Panc1 (cell line): ENCODE results near the gene NCOA3. TPM values are rescaled to one million over a fixed set of nuclear protein-coding genes. Genes with fewer than 3 reads are reported as not detected.

Experiments
- ATAC-seq: fragments of 200-7000 bp; cut with Tn5 transposase; 2 replicates; pipeline ENCODE4 v1.9.1; 2020; ENCODE audit warnings: mild to moderate bottlenecking, moderate library complexity
- BruUV-seq: library from RNA; stranded (reverse); fragments of 400-500 nt; replicated peaks from 2 replicates; lab custom pipeline; 2021; lab: Mats Ljungman, UMichigan
- CTCF ChIA-PET: fragments of 300-600 bp; sonication (Branson Sonifier 250); formaldehyde crosslinking; loops from one replicate; lab custom pipeline; 2022; ENCODE audit warnings: antibody characterized with exemption; lab: Charles Lee
- POLR2A ChIA-PET: fragments of 300-600 bp; sonication (Branson Sonifier 250); formaldehyde crosslinking; loops from one replicate; lab custom pipeline; 2022; ENCODE audit warnings: antibody characterized with exemption; lab: Charles Lee
- DNase-seq: peaks from one replicate; pipeline ENCODE4 v3.0.0-alpha.2; 2010; ENCODE audit warnings: low read depth, low spot score
- H3K27ac ChIP-seq: 2 replicates; pipeline ENCODE4 v1.5.1; 2011; ENCODE audit warnings: mild to moderate bottlenecking, low read length, inconsistent platforms
- H3K27me3 ChIP-seq: fragments of 200-500 bp; sonication (Bioruptor generic); 2 replicates; pipeline ENCODE4 v1.6.0; 2014; ENCODE audit warnings: low read length, inconsistent platforms; ENCODE audit not compliant: control insufficient read depth, insufficient read depth
- H3K36me3 ChIP-seq: fragments of 200-500 bp; sonication (Bioruptor generic); 2 replicates; pipeline ENCODE4 v1.5.1; 2014; ENCODE audit warnings: inconsistent platforms, mild to moderate bottlenecking, low read length, moderate library complexity; ENCODE audit not compliant: control insufficient read depth, insufficient read depth
- H3K4me1 ChIP-seq: 2 replicates; pipeline ENCODE4 v1.5.1; 2011; ENCODE audit warnings: inconsistent platforms, mild to moderate bottlenecking, low read length, moderate library complexity; ENCODE audit not compliant: control insufficient read depth, insufficient read depth
- H3K4me3 ChIP-seq, 2 experiments: 2 replicates each; pipeline ENCODE4 v1.5.1; 2011 to 2012; ENCODE audit warnings: low read depth in 2 of 2, low read length in 2 of 2, mild to moderate bottlenecking in 2 of 2, inconsistent platforms in 1 of 2, moderate library complexity in 1 of 2
- H3K9me3 ChIP-seq: fragments of 200-500 bp; sonication (Bioruptor generic); 2 replicates; pipeline ENCODE4 v1.5.1; 2014; ENCODE audit warnings: low read depth, mild to moderate bottlenecking, inconsistent platforms, low read length, moderate library complexity; ENCODE audit not compliant: control insufficient read depth, insufficient read depth
- CTCF ChIP-seq: fragments of 450-650 bp; IDR thresholded peaks from 2 replicates; pipeline ENCODE4 v1.5.1; 2017; ENCODE audit warnings: mild to moderate bottlenecking
- POLR2AphosphoS5 ChIP-seq: IDR thresholded peaks from 2 replicates; pipeline ENCODE4 v1.6.1; 2012; ENCODE audit warnings: mild to moderate bottlenecking, low read depth, low read length, moderate library complexity
- SIN3A ChIP-seq: IDR thresholded peaks from 2 replicates; pipeline ENCODE4 v1.6.1; 2012; ENCODE audit warnings: low read depth, mild to moderate bottlenecking, low read length, moderate library complexity, borderline replicate concordance; ENCODE audit not compliant: insufficient read depth
- TCF7L2 ChIP-seq: IDR thresholded peaks from 2 replicates; pipeline ENCODE4 v1.6.1; 2011; ENCODE audit warnings: mild to moderate bottlenecking, low read depth, low read length, inconsistent platforms
- in situ Hi-C: cut with HindIII; loops from 2 replicates; pipeline ENCODE4 v1.10.0; 2016; ENCODE audit warnings: low sequenced_read_pairs, low pct_unique_long_range_greater_than_20kb
- intact Hi-C: fragments of 100-400 bp; cut with micrococcal nuclease; formaldehyde crosslinking; loops from one replicate; pipeline ENCODE4 v1.10.0; 2022; ENCODE audit not compliant: unreplicated experiment
- total RNA-seq: library from RNA; stranded (reverse); gene quantifications from one replicate; pipeline ENCODE4 v1.2.1, GENCODE V29; 2021; ENCODE audit not compliant: unreplicated experiment
- TF ChIP-seq, protein P1 (sequence below), 2 experiments: IDR thresholded peaks; 2 replicates each; pipeline ENCODE4 v1.6.1; 2011 to 2012; ENCODE audit warnings: low read depth in 2 of 2, control low read depth in 1 of 2, low read length in 1 of 2, mild to moderate bottlenecking in 1 of 2, moderate library complexity in 1 of 2; ENCODE audit not compliant: insufficient read depth in 1 of 2

The NCOA3 gene
- total RNA-seq, 1 experiment from 2014 or later: 47.7 TPM

DNA sequence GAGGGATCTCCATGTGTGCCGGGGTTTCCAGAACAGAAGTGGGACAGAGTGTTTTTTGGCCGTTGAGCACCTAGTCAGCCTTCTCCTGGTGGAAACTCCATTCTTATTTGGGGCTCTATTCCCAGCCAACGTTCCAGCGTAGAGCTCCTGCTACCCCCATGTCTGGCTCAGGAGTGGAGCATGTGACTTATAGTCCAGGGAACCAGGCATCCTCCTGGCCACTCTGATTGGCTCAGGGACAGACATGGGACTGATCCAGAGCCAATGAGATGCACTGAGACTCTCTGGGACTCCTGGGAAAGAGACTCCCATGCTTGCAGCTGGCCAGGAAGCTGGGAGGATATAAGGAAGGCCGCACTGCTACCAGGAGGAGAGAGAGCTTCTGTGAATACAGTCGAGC, 196.5 kb downstream of the NCOA3 start:
- H3K36me3 ChIP-seq: no peaks in the 10 kb centered on the region

DNA sequence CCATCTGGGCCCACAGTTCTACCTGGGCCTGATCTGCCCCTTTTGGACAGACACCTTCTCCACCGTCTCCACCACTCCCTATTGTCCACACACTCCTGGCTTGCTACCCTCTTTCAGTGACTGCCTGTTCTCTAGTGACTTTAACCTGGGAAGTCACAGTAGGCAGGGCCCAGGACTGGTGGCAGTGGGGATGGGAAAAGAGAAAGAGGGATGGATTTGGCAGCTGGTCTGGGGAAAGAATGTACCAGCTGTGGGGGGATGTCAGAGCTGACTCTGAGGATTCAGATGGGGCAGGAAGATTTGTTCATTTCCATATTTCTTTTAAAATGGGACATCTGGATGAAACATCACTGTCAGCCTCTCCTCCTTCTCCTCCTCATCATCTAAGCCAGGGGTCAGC, 198.1 kb downstream of the NCOA3 start:
- Histone ChIP-seq H3K4me1 (no peaks in the 10 kb centered on the region), H3K4me3 (no peak overlapping the region), H3K27me3 (no peaks in the 10 kb centered on the region), H3K9me3 (no peaks in the 10 kb centered on the region), H3K27ac (no peak overlapping the region), H3K36me3 (no peaks in the 10 kb centered on the region)
- CTCF ChIA-PET: no interaction called here
- POLR2A ChIA-PET: no interaction called here
- ATAC-seq: no peak
- BruUV-seq: no TSS peak
- no peak for DNase-seq
- intact Hi-C loops (no loop called here), in situ Hi-C loops (no loop called here)
- TF ChIP-seq CTCF (no peak), SIN3A (no peak), TCF7L2 (no peak), POLR2AphosphoS5 (no peak)
- TF ChIP-seq, protein P1, sequence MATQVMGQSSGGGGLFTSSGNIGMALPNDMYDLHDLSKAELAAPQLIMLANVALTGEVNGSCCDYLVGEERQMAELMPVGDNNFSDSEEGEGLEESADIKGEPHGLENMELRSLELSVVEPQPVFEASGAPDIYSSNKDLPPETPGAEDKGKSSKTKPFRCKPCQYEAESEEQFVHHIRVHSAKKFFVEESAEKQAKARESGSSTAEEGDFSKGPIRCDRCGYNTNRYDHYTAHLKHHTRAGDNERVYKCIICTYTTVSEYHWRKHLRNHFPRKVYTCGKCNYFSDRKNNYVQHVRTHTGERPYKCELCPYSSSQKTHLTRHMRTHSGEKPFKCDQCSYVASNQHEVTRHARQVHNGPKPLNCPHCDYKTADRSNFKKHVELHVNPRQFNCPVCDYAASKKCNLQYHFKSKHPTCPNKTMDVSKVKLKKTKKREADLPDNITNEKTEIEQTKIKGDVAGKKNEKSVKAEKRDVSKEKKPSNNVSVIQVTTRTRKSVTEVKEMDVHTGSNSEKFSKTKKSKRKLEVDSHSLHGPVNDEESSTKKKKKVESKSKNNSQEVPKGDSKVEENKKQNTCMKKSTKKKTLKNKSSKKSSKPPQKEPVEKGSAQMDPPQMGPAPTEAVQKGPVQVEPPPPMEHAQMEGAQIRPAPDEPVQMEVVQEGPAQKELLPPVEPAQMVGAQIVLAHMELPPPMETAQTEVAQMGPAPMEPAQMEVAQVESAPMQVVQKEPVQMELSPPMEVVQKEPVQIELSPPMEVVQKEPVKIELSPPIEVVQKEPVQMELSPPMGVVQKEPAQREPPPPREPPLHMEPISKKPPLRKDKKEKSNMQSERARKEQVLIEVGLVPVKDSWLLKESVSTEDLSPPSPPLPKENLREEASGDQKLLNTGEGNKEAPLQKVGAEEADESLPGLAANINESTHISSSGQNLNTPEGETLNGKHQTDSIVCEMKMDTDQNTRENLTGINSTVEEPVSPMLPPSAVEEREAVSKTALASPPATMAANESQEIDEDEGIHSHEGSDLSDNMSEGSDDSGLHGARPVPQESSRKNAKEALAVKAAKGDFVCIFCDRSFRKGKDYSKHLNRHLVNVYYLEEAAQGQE (IDR thresholded peaks at IDR 0.05; ENCODE audit: insufficient read depth in 1 of 2, low read depth in 2 of 2, low read length in 1 of 2): no peak

More for the DNA sequence above, 196.5 kb downstream of the NCOA3 start:
- TF ChIP-seq, protein P1 (IDR thresholded peaks at IDR 0.05; ENCODE audit: insufficient read depth in 1 of 2, low read depth in 2 of 2, low read length in 1 of 2): no peak
- TF ChIP-seq CTCF (no peak), POLR2AphosphoS5 (no peak), TCF7L2 (no peak), SIN3A (no peak)
- DNase-seq (no peak), ATAC-seq (no peak)
- ChIA-PET CTCF (no interaction called here), POLR2A (no interaction called here)
- intact Hi-C loops: no loop called here
- Histone ChIP-seq H3K4me1 (no peaks in the 10 kb centered on the region), H3K9me3 (no peaks in the 10 kb centered on the region), H3K27me3 (no peaks in the 10 kb centered on the region), H3K4me3 (no peak overlapping the region), H3K27ac (no peak overlapping the region)
- BruUV-seq: no TSS peak
- in situ Hi-C loops: no loop called here
